Activated T-cell treated with anti-CD3 and anti-CD28 coated beads for 4 hours (primary cell): Measurements from ENCODE around the gene ANKS6.
"Not testable (repeated sequence)": the region's sequence is repeated elsewhere in the genome, so short reads cannot be mapped to it uniquely, and the experiment has no call there.

Experiments
- DNase-seq: peaks from one replicate; pipeline ENCODE4 v3.0.0-alpha.2; 2020

Gene ANKS6

GRCh38 chr9:98698856-98699255 is 97.5 kb downstream of the ANKS6 start:
- DNase-seq = no peak

DNA sequence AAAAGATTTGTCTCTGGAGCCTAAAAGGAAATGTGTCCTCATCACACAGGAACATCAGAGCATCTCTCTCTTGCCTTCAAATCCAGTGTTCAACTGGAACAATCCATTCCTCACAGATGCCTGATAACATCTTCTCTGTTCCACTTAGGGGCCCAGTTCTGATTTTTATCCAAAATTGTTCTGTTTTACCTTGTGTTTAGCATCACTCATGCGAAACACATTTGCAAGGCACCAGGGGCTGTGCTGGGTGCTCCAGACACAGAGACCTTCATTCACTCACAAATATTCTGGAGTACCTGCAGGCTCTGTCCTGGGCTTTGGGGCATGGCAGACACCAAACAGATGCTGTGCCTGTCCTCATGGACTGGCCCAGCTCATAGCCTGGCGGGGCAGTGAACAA is 101.4 kb downstream of the ANKS6 start:
- no peak for DNase-seq

- no peak for DNase-seq
Observed at GRCh38 chr9:98692392-98692791, 104.0 kb downstream of the ANKS6 start.

GRCh38 chr9:98691890-98692289 is 104.5 kb downstream of the ANKS6 start:
- no peak for DNase-seq

- DNase-seq = no peak
Observed at GRCh38 chr9:98690686-98691085, 105.7 kb downstream of the ANKS6 start.

- DNase-seq = no peak
Observed at GRCh38 chr9:98688710-98689495, 107.5 kb downstream of the ANKS6 start.

- no peak for DNase-seq
Observed at GRCh38 chr9:98687911-98688310, 108.4 kb downstream of the ANKS6 start.

DNA sequence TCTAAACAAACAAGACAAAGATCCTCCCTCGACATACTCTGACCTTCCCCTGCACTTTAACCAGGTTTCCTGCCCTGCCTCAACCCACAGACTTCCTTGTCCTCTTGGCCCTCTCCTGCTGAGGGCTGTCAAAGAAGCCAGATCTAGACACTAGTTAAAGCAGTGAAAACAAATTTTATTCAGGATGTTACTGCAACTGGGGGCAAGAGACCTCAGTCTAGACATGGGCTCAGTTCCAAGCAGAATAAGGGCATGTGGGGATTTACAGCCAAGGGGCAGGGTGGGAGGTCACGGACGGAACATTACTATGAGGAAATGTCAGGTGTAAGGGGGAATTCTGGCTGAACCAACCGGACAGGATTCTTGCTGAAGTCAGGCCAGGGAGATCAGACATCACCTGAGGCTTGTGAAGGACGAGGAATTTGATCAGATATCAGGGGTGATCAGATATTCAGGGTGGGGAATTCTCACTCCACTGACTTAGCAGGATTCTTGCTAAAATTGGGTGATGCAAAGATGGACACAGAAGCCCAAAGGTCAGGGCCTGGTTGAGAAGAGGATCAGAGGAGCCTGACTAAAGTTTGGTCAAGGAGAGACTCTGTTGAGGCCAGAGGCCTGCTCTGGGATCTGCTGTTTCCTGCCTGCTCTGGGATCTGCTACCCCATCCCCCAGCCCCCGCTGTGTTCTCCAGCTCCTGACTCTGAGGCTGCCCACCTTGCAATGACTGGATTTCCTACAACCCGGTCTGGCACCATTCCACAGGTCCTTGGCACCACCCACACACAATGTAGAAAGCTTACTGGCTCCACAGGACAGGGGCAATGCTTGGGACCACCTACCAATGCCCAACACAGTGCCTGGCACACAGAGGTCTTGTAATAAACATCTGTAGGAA is 109.1 kb downstream of the ANKS6 start:
- DNase-seq = no peak

DNA sequence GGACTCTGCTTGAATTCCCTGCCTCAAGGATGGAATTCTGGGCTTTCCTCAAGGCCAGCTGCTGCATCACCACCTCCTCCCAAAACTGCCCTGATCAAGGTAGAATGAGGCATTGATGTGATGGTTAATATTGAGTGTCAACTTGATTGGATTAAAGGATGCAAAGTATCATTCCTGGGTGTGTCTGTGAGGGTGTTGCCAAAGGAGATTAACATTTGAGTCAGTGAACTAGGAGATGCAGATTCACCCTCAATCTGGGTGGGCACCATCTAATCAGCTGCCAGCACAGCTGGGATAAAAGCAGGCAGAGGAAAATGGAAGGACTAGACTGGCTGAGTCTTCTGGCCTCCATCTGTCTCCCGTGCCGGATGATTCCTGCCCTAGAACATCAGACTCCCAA is 111.5 kb downstream of the ANKS6 start:
- DNase-seq = not testable (repeated sequence)
